HG03558 (cell line): ENCODE data around the gene FUZ.
"Not testable (repeated sequence)": the region's sequence is repeated elsewhere in the genome, so short reads cannot be mapped to it uniquely, and the experiment has no call there.

Experiments used
- ATAC-seq: cut with Tn5 transposase; IDR thresholded peaks from one replicate; pipeline ENCODE4 v1.9.1; 2021; ENCODE audit warnings: moderate number of reproducible peaks; ENCODE audit not compliant: unreplicated experiment; ENCODE audit errors: extremely low read depth

Gene FUZ

GRCh38 chr19:49835562-49835961, 22.5 kb upstream of the FUZ start:
- ATAC-seq = no peak

GRCh38 chr19:49833599-49833998, 20.5 kb upstream of the FUZ start:
- ATAC-seq = no peak

GRCh38 chr19:49832556-49832955, 19.5 kb upstream of the FUZ start:
- no peak for ATAC-seq

GRCh38 chr19:49831592-49831991, 18.5 kb upstream of the FUZ start:
- no peak for ATAC-seq

GRCh38 chr19:49830766-49831165, 17.7 kb upstream of the FUZ start:
- no peak for ATAC-seq

GRCh38 chr19:49829721-49830120, 16.6 kb upstream of the FUZ start:
- ATAC-seq = no peak

- no peak for ATAC-seq
Measured at GRCh38 chr19:49829200-49829599, 16.1 kb upstream of the FUZ start.

- ATAC-seq = no peak
Measured at GRCh38 chr19:49827034-49827433, 13.9 kb upstream of the FUZ start.

- no peak for ATAC-seq
Measured at GRCh38 chr19:49824662-49825061, 11.6 kb upstream of the FUZ start.

- ATAC-seq = no peak
Measured at GRCh38 chr19:49823472-49823871, 10.4 kb upstream of the FUZ start.

GRCh38 chr19:49820125-49820524, 7.0 kb upstream of the FUZ start:
- no peak for ATAC-seq

GRCh38 chr19:49819452-49820115, 6.5 kb upstream of the FUZ start:
- not testable (repeated sequence) for ATAC-seq

GRCh38 chr19:49818649-49819370, 5.7 kb upstream of the FUZ start:
- ATAC-seq = no peak

- peak; percentile 39 for ATAC-seq
Measured at GRCh38 chr19:49817964-49818648, 5.0 kb upstream of the FUZ start, which contains the start of gene MED25. Gene MED25 (plus strand): TSS chr19:49818289. CDS start chr19:49818342, 53 bp downstream.

GRCh38 chr19:49816590-49816989, 3.5 kb upstream of the FUZ start:
- ATAC-seq = no peak

GRCh38 chr19:49814010-49814409, 918 bp upstream of the FUZ start:
- ATAC-seq = no peak

GRCh38 chr19:49812452-49812996, 568 bp downstream of the FUZ start:
- no peak for ATAC-seq

- ATAC-seq = no peak
Measured at GRCh38 chr19:49811328-49811727, 1.8 kb downstream of the FUZ start.

- no peak for ATAC-seq
Measured at GRCh38 chr19:49809941-49810389, 3.1 kb downstream of the FUZ start.

GRCh38 chr19:49809160-49809940, 3.7 kb downstream of the FUZ start:
- no peak for ATAC-seq
